Measurements from ENCODE around the gene ARHGAP44.

The ARHGAP44 gene

GRCh38 chr17:13030459-13031300 is 241.4 kb downstream of the ARHGAP44 start:
- DNase-seq = peak; percentile 68

GRCh38 chr17:13031718-13032350 is 242.5 kb downstream of the ARHGAP44 start:
- DNase-seq = peak; percentile 64

- no peak for DNase-seq
These were observed 246.1 kb downstream of the ARHGAP44 start for GRCh38 chr17:13035420-13035819.

GRCh38 chr17:13036751-13037150 is 247.5 kb downstream of the ARHGAP44 start:
- DNase-seq = no peak

- no peak for DNase-seq
These were observed 249.8 kb downstream of the ARHGAP44 start for GRCh38 chr17:13038931-13039665.

Measured in CD4-positive, alpha-beta T cell treated with Interleukin-10 for 1 hour (primary cell).